ENCODE results near the gene ATP2A2.

DNA sequence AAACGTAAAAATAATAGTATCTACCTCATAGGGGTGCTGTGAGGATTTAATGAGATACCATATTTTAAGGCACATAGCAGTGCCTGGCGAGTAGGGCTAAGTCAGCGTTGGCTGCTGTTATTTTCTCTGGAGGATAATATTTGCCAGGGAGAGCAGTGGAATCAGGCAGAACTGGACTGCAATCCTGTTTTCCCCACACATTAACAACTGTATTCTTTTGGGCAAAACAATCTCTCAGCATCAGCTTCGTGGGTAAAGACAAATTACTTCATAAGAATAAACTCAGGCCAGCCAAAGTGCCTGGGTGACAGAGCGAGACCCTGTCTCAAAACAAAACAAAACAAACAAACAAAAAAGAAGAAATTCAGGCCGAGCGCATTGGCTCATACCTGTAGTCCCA, 29.7 kb upstream of the ATP2A2 start:
- TF ChIP-seq POLR2AphosphoS5 (IDR thresholded peaks at IDR 0.05) (no peak), CTCF (IDR thresholded peaks at IDR 0.05) (no peak), POLR2A (IDR thresholded peaks at IDR 0.05) (no peak), EP300 (IDR thresholded peaks at IDR 0.05) (no peak)
